PC-9 (cell line): ENCODE results near the gene TPPP. TPM values are rescaled to one million over a fixed set of nuclear protein-coding genes. Genes with fewer than 3 reads are reported as not detected.

ENCODE experiments used
- BruUV-seq: library from RNA; stranded (reverse); fragments of 400-500 nt; replicated peaks from 2 replicates; lab custom pipeline; 2021; lab: Mats Ljungman, UMichigan
- CTCF ChIA-PET: fragments of 300-600 bp; sonication (Branson Sonifier 250); formaldehyde crosslinking; loops from one replicate; lab custom pipeline; 2022; ENCODE audit warnings: antibody characterized with exemption; lab: Charles Lee
- POLR2A ChIA-PET: fragments of 300-600 bp; sonication (Branson Sonifier 250); formaldehyde crosslinking; loops from one replicate; lab custom pipeline; 2022; ENCODE audit warnings: antibody characterized with exemption; ENCODE audit not compliant: unreplicated experiment; lab: Charles Lee
- DNase-seq, 2 experiments: peaks; one replicate each; pipeline versions ENCODE4 v3.0.0 to v3.0.0-alpha.2; 2015 to 2022; ENCODE audit warnings: mixed read lengths in 1 of 2
- H2AFZ ChIP-seq: fragments of 200-600 bp; sonication (generic); 2 replicates; pipeline ENCODE4 v1.8.1; 2017; ENCODE audit warnings: antibody characterized with exemption
- H3F3A ChIP-seq: fragments of 200-600 bp; sonication (generic); 2 replicates; pipeline ENCODE4 v1.8.1; 2017; ENCODE audit warnings: antibody characterized with exemption, mild to moderate bottlenecking, low read depth; ENCODE audit not compliant: insufficient read depth
- H3K27ac ChIP-seq: fragments of 200-600 bp; sonication (generic); 2 replicates; pipeline ENCODE4 v1.6.1; 2016; ENCODE audit warnings: mixed run types
- H3K27me3 ChIP-seq: fragments of 200-600 bp; sonication (generic); 2 replicates; pipeline ENCODE4 v1.6.1; 2016; ENCODE audit warnings: low read depth, mixed run types; ENCODE audit not compliant: insufficient read depth
- H3K36me3 ChIP-seq: fragments of 200-600 bp; sonication (generic); 2 replicates; pipeline ENCODE4 v1.6.1; 2016; ENCODE audit warnings: low read depth, mixed run types
- H3K4me1 ChIP-seq: fragments of 200-600 bp; sonication (generic); replicated peaks from 2 replicates; pipeline ENCODE4 v1.6.1; 2016; ENCODE audit warnings: mixed run types; ENCODE audit not compliant: insufficient read depth
- H3K4me2 ChIP-seq: fragments of 200-600 bp; sonication (generic); 2 replicates; pipeline ENCODE4 v1.6.1; 2017; ENCODE audit warnings: mixed run types
- H3K4me3 ChIP-seq: fragments of 200-600 bp; sonication (generic); 2 replicates; pipeline ENCODE4 v1.6.1; 2016; ENCODE audit warnings: mixed run types
- H3K79me2 ChIP-seq: fragments of 200-600 bp; sonication (generic); 2 replicates; pipeline ENCODE4 v1.6.1; 2017; ENCODE audit warnings: low read depth, mixed run types
- H3K9me2 ChIP-seq: fragments of 200-600 bp; sonication (generic); 2 replicates; pipeline ENCODE4 v1.8.1; 2017; ENCODE audit warnings: mild to moderate bottlenecking; ENCODE audit not compliant: insufficient read depth
- H3K9me3 ChIP-seq: fragments of 200-600 bp; sonication (generic); 2 replicates; pipeline ENCODE4 v1.8.1; 2016; ENCODE audit warnings: low read depth; ENCODE audit not compliant: insufficient read depth
- H4K20me1 ChIP-seq: fragments of 200-600 bp; sonication (generic); 2 replicates; pipeline ENCODE4 v1.8.1; 2017; ENCODE audit not compliant: insufficient read depth
- CTCF ChIP-seq: fragments of 200-600 bp; sonication (generic); conservative IDR thresholded peaks from 2 replicates; pipeline ENCODE4 v1.6.1; 2017; ENCODE audit warnings: mixed run types, antibody characterized with exemption, mild to moderate bottlenecking, moderate library complexity
- EZH2 ChIP-seq: fragments of 200-600 bp; sonication (generic); IDR thresholded peaks from 2 replicates; pipeline ENCODE4 v1.8.0; 2017; ENCODE audit warnings: antibody characterized with exemption, low read depth
- intact Hi-C: fragments of 100-400 bp; cut with micrococcal nuclease; formaldehyde crosslinking; loops from one replicate; pipeline ENCODE4 v1.10.0; 2022; ENCODE audit not compliant: unreplicated experiment
- total RNA-seq: library from RNA; stranded (reverse); gene quantifications from 2 replicates; pipeline ENCODE4 v1.2.3, GENCODE V29; 2021

The TPPP gene
- total RNA-seq, 1 experiment from 2014 or later: 0.17 TPM

- Histone ChIP-seq H2AFZ (no peak overlapping the region), H3K9me3 (no peaks in the 10 kb centered on the region), H3K36me3 (0 out of 2 replicates have a peak, but pooled peaks cover 5% of the 10 kb centered on the region), H3K4me2 (no peak overlapping the region), H3K9me2 (no peaks in the 10 kb centered on the region), H3K4me1 (no peaks in the 10 kb centered on the region), H3K79me2 (no peaks in the 10 kb centered on the region), H3F3A (peaks cover 3% of the 10 kb centered on the region; the same call in 1 of the 2 replicates), H3K4me3 (no peak overlapping the region), H3K27ac (no peak overlapping the region), H3K27me3 (no peaks in the 10 kb centered on the region), H4K20me1 (0 out of 2 replicates have a peak, but pooled peaks cover 4% of the 10 kb centered on the region)
- no TSS peak for BruUV-seq
- ChIA-PET POLR2A (no interaction called here), CTCF (no interaction called here)
- TF ChIP-seq EZH2 (no peak), CTCF (no peak)
- no peak for DNase-seq
- intact Hi-C loops: no loop called here
These were observed 65.3 kb downstream of the TPPP start for GRCh38 chr5:627840-628239.

DNA sequence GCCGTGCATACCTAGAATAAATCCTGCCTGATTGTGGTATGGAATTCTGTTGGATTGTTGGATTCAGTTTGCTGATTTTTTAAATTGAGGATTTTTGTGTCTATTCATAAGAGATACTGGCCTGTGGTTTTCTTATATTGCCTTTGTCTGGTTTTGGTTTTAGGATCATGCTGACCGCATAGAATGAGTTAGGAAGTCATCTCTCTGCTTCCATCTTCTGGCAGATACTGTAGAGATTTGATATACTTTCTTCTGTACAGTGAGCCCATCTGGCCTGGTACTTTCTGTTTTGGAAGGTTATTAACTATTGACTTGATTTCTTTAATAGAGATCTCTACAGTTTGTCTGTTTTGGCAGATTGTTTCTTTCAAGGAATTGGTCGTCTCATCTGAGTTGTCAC is 66.3 kb downstream of the TPPP start:
- ChIA-PET POLR2A (no interaction called here), CTCF (no interaction called here)
- H3K36me3 ChIP-seq: 0 out of 2 replicates have a peak, but pooled peaks cover 5% of the 10 kb centered on the region

DNA sequence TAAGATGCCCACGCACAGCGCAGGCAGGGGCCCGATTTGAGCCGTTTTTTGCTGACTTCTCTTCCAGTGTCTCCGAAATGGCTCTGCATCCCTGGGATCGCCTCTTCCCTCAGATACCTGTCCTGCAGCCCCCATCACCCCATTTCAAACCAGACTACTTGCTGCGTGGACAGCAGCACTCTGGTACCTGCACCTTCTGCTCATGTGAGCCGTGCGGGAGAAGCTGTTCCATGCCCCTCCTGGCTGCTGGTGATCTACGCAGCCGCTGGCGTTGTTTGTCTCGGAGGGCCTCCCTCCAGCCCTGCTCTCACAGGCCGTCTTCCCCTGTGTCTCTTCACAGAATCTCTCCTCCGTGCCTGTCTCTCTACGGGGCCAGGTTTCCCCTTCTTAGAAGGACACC is 67.6 kb downstream of the TPPP start:
- 0 out of 2 replicates have a peak, but pooled peaks cover 5% of the 10 kb centered on the region for H3K36me3 ChIP-seq
- POLR2A ChIA-PET: no interaction called here
- H4K20me1 ChIP-seq: 0 out of 2 replicates have a peak, but pooled peaks cover 4% of the 10 kb centered on the region
- H3K4me2 ChIP-seq: no peak overlapping the region
- H3K27ac ChIP-seq: no peak overlapping the region
- no peaks in the 10 kb centered on the region for H3K9me3 ChIP-seq
- TF ChIP-seq EZH2 (no peak), CTCF (no peak)
- no peaks in the 10 kb centered on the region for H3K79me2 ChIP-seq
- no TSS peak for BruUV-seq
- H3K4me3 ChIP-seq: no peak overlapping the region
- no peak for DNase-seq
- H2AFZ ChIP-seq: no peak overlapping the region
- no peaks in the 10 kb centered on the region for H3K9me2 ChIP-seq
- H3F3A ChIP-seq: peaks cover 3% of the 10 kb centered on the region; the same call in 1 of the 2 replicates
- intact Hi-C loops: no loop called here
- no peaks in the 10 kb centered on the region for H3K27me3 ChIP-seq
- H3K4me1 ChIP-seq: no peaks in the 10 kb centered on the region
- CTCF ChIA-PET: no interaction called here

More for the DNA sequence above, 66.3 kb downstream of the TPPP start:
- TF ChIP-seq EZH2 (no peak), CTCF (no peak)
- intact Hi-C loops: no loop called here
- DNase-seq: no peak
- H4K20me1 ChIP-seq: 0 out of 2 replicates have a peak, but pooled peaks cover 4% of the 10 kb centered on the region
- H3K9me2 ChIP-seq: no peaks in the 10 kb centered on the region
- no peak overlapping the region for H3K27ac ChIP-seq
- no peak overlapping the region for H3K4me2 ChIP-seq
- BruUV-seq: no TSS peak
- H3K4me3 ChIP-seq: no peak overlapping the region
- H3K9me3 ChIP-seq: no peaks in the 10 kb centered on the region
- no peaks in the 10 kb centered on the region for H3K79me2 ChIP-seq
- H3K4me1 ChIP-seq: no peaks in the 10 kb centered on the region
- H3F3A ChIP-seq: peaks cover 3% of the 10 kb centered on the region; the same call in 1 of the 2 replicates
- H3K27me3 ChIP-seq: no peaks in the 10 kb centered on the region
- H2AFZ ChIP-seq: no peak overlapping the region
